GM19468 (cell line): Measurements from ENCODE around the gene C1orf87.
"Not testable (repeated sequence)": the region's sequence is repeated elsewhere in the genome, so short reads cannot be mapped to it uniquely, and the experiment has no call there.

Experiments used
- ATAC-seq: cut with Tn5 transposase; IDR thresholded peaks from one replicate; pipeline ENCODE4 v1.9.1; 2021; ENCODE audit warnings: mild to moderate bottlenecking, moderate library complexity, moderate number of reproducible peaks; ENCODE audit not compliant: unreplicated experiment; ENCODE audit errors: extremely low read depth

C1orf87 gene

DNA sequence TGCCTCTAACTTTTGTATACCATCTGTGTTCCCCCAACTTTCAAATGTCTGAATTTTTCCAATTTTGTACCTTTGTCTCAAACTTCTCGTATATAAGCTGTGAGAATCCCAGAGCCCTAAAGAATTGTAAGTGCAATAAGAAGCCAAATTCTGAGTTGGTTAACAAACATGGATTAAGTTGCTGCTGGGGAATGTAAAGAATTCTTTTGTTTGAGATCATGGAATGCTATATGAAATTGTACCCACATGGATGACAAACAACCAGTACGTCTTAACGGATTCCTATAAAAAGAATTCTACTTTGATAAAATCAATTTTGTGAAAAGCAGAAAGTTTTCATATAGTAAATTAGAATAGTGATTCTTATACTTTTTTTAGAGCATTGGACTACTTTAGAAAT, 74.6 kb downstream of the C1orf87 start:
- no peak for ATAC-seq

DNA sequence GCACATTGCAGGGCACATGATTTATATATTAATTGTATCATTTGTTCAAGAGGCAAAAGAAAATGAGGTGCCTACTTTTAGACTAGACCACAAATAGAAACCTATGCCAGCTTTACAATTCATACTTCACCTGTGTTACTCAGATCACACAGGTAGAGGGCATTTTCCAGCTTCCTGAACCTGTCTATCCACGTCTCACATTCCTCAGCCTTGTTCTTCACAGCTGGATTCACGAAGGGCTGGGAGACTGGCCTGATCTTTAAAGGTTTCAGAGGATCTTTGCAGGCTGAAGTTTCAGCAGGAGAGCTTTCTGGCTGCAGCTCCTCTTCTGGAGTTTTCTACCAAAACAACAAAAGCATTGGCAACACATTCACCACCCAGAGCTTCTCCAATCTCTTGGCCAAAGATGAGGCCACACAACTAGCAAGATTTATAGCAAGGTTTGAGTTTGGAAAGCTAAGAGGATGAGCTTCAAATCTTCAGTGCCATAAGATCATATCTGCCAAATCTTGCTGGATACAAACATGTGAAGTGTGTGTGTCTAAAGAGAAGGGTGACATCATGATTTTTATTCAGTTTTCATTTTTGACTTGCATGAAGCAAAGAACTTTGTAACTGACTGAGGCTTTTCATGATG, 76.0 kb downstream of the C1orf87 start:
- ATAC-seq, result no peak

DNA sequence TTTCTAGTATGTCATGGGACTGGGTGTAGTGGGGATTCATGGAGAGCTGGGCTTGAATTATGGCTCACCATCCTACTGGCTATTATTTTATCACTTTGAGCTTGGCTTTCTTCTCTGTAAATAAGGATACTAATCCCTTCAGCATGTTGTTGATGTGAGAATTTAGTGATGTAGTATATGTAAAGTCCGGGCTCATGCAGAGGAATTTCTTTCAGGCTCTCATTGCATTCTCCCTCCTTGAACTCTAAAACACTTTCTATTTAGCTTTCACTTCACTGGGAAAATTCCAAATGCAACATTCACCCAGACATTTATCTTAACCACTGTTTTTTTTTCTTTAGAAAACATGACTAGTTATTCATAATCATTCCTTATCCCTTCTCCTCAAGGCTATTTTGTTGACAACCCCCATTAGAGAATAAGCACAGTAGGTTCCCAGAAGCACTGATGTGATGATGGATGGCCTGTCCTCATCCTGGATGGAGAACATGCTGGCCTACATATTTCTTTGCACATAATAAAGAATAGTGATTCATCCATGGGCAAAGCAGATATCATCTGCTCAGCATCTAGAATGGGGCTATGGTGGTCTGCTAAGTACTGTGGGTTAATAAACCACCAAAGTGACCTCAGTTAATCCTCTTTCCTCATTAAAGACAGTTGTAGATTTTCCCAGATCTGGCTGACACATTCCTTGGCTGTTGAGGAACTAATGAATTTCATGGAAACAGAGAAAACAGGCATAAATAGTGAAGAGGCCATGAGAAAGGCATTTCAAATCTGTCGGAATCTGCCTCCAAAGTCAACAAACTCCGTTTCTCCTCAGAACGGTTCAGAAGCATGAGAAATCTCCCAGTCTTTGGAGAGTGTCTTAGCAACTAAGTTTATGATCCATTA, 79.0 kb downstream of the C1orf87 start:
- no peak for ATAC-seq

DNA sequence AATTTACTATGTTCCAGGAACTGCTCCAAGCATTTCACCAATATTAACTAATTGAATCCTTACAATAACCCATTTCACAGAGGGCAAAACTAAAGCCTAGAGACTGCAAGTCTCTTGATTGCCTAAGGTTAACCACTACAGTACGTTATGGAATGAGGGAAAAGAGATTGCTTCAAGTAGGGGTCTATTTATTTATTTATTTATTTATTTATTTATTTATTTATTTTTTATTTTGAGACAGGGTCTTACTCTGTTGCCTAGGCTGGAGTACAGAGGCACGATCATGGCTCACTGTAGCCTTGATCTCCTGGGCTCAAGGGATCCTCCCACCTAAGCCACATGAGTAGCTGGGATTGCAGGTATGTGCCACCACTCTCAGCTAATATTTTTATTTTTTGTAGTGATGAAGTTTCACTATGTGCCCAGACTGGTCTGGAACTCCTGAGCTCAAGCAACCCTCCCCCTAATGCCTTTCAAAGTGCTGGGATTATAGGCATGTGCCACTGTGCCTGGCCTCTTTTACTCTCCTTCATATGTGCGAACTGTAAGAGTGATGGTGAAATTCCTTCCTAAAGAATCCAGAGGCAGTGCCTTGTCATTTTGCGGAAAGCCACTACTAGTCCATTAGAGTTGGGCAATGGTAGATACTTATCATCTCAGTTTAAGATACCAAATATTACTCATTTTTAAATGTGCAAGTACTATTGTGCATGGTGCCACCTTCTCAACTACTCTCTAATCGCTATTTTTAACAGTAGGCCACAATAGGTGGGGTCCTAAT, 81.3 kb downstream of the C1orf87 start:
- ATAC-seq, result no peak

DNA sequence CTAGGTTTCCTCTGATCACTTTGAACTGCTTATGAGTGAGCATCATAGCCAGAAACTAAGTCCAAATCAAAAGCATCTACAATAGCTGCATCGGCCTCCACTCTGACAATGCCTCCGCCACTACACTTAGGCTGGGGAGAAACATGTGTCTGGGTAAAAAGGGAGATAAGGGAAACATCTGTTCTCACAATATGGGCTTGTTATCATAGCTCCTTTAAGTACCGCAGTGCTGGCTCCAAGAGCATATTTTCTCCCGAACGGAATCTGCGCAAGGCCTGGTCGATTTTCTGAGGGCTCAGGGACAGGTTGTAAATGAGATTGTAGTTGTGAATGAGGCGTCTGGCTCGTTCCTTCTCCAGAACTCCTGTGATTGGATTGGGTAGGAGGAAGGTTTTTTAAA, 83.1 kb downstream of the C1orf87 start:
- no peak for ATAC-seq

DNA sequence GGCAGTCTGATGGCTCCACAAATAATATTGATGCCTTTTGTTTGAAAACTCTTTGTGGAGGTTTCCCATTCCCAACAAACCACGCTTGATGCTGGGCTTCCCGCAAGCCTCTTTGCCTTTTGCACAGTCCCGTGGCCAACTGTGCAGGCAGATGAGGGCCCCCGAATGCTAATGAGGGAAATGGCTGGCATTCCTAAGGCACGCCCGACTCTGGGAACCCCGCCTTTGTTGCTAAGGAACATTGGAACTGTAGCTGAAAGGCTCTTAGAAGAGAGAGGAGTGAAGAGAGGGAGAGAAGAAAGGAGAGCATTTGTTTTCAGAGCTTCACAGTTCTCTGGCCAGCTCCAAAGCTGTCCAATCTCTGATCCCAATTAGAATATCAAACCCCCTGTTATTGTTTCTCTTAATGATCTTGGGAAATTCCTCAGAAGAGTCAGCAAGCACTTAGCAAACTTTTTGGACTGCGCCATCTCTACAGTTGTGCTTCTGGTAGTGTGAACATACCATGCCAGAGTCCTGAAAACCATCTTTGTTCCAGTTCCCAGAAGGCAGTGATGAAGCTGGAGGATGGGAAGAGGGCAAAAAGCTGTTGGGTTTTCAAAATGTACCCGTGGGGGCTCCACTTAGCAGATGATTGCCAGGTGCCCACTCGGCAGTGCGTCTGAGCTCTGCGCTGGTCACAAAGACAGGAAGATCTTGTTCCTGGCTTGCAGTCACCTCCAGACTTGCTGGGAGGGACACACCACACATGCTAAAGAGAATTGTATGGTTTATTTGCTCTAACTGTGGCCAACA, 86.9 kb downstream of the C1orf87 start:
- ATAC-seq, result no peak

DNA sequence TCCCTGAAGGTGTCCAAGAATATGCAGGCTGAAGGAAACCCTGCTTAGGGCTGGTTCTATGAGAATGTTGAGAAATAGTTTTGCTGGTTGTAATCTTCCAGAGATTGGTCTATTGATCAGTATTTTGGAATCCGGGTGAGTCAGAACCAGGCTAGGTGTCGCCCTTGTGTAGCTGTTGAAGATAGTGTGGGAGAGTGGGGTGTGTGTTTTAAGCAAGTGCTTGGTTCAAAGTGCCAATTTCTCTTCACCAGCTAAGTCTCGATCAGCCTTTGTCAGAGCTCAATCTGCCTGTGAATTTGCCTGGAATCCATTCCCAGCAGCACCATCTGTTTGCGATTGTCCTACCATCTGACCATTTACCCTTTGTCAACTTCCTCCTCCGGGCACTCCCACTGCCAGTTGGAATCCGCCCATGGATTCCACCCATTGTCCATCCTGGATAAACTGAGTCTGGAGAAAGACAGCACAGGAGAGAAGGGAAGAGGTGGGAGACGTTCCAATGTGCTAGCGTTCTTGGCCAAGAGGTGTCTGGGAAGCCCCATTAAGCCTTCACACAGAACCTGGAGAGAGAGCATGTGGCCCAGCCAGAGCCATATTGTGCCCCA, 87.6 kb downstream of the C1orf87 start:
- no peak for ATAC-seq

DNA sequence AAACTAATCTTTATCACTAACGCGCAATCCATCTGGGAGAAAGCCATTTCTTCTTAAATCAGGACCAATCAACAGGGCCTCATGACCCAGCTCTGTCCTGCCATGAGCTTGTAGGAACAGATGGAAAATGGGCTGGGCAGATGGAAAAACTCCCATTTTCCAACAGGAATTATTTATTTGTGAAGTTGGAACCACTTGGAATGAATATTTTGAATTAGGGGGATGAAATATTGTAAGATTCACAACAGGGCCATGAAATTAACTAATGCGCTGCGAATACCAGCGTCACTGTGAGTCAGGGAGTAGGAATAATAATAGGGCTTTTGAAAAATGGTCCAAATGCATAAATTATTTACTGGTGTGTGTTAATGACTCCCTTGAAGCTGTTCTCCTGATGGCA, 93.9 kb downstream of the C1orf87 start:
- no peak for ATAC-seq

DNA sequence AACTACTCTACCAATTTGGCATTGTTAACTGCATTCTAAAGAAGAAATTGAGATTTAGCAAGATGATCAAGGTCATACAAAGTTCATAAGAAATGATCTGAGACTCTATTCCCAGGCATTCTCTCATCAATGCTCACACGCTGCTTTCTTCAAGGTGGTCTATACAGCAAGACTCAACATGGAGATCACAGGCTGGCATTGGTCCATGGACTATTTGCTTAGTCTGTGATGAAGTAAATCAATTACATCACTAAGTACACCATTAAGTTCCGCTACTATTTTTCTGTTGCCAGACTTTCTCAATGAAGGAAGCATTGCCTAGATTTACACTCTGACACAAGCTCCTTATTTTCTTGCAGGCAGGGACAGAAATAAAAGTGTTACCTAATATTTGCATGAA, 95.1 kb downstream of the C1orf87 start:
- ATAC-seq, result no peak

DNA sequence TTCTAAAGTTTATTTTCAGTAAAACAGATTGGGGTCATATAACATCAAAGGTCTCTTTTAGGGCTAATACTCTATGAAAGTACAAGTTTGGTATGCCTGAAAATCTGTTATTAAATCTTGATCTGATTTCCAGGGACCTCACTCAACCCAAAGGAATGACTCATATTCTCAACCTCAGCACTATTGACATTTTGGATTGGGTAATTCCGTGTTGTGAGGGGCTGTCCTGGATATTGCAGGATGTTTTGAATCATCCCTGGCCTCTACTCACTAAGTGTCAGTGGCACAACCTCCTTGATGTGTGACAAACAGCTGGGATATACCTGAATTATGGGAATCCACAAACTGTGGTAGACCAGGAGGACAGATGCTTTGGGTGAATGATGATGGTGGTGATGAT, 95.5 kb downstream of the C1orf87 start:
- ATAC-seq, result no peak

DNA sequence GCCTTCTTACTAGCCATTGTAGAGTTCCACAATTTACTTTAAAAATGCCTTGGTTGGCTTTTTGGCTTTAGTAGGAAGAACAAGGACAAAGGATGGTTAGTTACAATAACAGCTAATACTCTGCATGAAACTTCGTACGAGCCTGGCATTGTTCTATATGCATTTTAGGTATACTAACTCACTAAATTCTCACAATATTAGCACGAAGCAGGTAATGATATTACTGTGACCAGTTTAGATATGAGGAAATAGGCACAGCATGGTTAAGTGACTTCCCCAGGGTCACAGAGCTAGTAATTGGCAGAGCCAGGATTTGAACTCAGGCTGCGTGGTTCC, 96.5 kb downstream of the C1orf87 start:
- no peak for ATAC-seq

DNA sequence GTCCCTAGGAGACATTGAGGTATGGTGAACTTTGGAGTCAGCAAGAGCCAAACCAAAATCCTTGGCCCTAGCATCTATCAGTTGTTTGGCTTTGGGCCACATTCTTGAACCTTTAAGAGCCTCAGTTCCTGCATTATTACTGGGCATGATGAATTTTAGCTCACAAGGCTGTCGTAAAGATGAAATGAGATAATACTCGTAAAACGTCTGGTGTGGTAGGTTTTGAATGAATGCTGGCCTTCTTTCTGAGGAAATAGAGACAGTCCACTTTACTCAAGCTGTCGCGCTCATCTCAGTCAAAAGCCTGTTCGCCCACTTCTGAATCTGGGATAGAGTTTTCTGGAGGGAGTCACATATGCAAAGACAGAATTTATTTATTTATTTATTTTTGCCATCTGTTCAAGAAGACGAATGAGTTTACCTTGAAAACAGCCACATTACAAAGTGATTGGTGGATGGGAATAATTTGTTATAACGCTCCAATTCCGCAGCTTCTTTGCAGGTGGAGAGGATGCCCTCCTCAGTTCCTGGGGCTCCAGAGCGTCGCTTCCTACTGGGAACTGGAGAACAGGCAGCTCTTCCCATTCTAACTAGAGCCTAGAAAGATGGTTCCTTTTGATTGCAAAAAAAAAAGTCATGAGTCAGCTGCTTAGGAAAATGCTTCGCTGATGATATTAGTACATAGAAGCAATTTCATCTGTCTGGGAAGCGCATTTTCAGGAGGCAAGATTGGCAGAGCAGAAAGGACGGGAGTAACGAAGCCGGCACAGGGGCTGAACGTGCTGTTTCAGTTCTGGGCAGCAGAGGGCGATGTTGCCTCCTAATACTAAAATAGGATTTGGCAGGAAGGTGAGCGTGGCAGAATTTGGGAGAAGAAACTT, 97.1 kb downstream of the C1orf87 start:
- no peak for ATAC-seq

DNA sequence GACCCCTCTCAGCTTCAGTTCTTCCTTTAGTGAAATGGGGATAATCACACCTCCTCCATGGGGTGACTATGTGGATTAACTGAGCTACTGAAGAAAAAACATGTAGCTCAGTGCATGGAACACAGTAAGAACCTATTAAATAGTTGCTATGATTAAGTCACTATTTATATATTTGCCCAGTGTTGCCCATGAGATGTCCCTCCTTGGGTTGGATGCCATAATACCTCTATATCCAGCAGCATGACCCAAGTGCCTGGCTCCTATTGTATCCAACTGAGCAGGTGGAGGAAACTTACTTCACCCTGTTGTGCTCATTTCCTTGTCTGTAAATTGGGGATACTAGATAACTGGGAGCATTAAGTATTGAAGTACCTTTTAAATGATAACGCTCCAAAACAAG, 99.9 kb downstream of the C1orf87 start:
- ATAC-seq, result no peak

DNA sequence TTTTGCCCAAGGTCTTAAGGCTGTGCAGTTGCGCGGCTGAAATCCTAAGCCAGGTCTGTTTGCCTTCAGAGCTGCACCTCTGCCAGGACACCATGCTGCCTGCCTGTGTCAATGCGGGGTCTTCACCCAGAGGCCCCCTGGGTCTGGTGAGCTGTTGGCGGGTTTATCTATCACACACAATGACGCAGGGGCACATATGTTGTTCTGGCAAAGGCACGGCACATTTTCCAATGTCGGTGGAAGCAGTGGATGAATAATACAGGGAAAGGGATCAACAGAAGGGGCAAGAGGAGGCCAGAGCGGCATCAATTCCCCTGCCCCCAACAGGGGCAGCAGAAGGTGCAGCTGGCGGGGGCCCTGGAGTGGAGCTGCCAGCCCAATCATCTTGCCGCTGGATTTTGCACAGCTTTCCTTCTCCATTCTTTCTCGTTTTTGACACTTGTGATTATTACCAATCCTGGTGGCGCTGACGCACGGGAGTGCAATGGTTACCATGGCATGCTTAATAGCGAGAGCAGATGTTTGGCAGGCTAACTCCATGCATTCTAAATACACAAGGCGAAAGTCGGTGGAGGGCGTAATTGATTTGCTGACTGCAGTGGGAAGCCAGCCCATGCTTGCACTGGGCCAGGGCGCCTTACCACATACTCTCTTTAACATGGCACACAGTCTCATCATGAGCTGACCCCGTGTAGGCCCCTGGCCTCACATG, 101.2 kb downstream of the C1orf87 start:
- no peak for ATAC-seq

DNA sequence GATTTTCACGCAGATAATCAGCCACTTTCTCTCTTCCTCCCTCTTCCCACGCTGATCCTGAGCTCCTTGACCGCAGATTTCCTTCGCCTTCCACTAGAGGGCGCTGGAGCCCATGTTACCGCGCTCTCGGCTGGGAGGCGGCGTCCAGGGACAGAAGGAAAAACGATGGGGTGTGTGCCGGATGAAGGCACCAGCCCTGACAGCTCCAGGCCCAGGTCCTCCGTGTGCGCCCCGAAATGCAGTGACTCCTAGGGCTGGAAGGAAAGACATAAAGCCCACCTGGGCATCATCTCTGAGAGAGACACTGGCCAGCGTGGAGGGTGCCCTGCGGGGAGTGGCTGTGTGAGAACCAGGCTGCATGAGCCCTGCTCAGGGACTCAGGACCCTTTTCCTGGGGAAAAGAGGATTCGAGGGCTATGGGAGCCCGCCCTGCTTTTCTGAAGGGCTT, 102.1 kb downstream of the C1orf87 start:
- peak; percentile 34 for ATAC-seq

DNA sequence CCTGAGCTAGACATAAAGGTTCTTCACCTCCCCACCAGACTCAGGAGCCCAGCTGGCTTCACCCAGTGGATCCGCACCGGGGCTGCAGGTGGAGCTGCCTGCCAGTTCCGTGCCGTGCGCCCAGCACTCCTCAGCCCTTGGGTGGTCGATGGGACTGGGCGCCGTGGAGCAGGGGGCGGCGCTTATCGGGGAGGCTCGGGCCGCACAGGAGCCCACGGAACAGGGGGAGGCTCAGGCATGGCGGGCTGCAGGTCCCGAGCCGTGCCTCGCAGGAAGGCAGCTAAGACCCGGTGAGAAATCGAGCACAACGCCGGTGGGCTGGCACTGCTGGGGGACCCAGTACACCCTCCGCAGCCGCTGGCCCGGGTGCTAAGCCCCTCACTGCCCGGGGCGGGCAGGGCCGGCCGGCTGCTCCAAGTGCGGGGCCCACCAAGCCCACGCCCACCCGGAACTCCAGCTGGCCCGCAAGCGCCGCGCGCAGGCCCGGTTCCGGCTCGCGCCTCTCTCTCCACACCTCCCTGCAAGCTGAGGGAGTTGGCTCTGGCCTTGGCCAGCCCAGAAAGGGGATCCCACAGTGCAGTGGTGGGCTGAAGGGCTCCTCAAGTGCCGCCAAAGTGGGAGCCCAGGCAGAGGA, 103.9 kb downstream of the C1orf87 start:
- ATAC-seq, result not testable (repeated sequence)

DNA sequence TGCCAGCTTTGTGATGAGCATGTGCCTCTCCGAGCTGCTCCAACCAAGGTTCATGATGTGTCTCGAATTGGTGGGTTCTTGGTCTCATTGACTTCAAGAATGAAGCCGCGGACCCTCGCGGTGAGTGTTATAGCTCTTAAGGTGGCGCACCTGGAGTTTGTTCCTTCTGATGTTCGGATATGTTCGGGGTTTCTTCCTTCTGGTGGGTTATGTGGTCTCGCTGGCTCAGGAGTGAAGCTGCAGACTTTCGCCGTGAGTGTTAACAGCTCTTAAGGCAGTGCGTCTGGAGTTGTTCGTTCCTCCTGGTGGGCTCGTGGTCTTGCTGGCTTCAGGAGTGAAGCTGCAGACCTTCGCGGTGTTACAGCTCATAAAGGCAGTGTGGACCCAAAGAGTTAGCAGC, 104.8 kb downstream of the C1orf87 start:
- ATAC-seq, result not testable (repeated sequence)

DNA sequence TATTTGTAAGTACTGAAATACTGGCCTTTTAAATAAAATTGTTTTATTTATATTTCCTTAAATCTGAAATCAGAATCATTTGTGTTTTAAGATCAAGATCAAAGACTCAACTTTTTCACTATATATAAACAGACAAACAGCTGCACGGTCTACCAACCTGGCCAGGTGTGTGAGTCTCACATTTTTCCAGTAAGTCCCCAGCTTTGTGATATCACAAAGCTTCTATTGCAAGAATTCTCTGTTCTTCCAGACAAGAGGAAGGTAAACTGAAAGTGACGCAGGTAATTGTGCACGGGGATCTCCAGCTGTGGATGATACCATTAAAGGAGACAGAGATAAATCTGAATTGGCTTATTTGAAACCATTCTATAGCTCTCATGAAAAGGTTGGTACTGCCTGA, 105.8 kb downstream of the C1orf87 start:
- ATAC-seq, result no peak
